Osteocyte (in vitro differentiated cells): ENCODE results near the gene SPATA2. TPM values are rescaled to one million over a fixed set of nuclear protein-coding genes. Genes with fewer than 3 reads are reported as not detected.

Experiments used
- DNase-seq: peaks from one replicate; pipeline ENCODE4 v3.0.0; 2021; ENCODE audit warnings: mixed read lengths; ENCODE audit not compliant: unreplicated experiment; ENCODE audit errors: extremely low spot score
- H3K27ac Mint-ChIP-seq: one replicate; pipeline ENCODE4 v1.8.0; 2021; ENCODE audit warnings: mild to moderate bottlenecking, mixed read lengths; ENCODE audit not compliant: unreplicated experiment
- H3K27me3 Mint-ChIP-seq: one replicate; pipeline ENCODE4 v1.8.0; 2021; ENCODE audit warnings: mixed read lengths; ENCODE audit not compliant: unreplicated experiment
- H3K36me3 Mint-ChIP-seq: one replicate; pipeline ENCODE4 v1.8.0; 2021; ENCODE audit warnings: mixed read lengths; ENCODE audit not compliant: unreplicated experiment
- H3K4me1 Mint-ChIP-seq: one replicate; pipeline ENCODE4 v1.8.0; 2021; ENCODE audit warnings: mixed read lengths; ENCODE audit not compliant: unreplicated experiment
- H3K4me3 Mint-ChIP-seq: one replicate; pipeline ENCODE4 v1.8.0; 2021; ENCODE audit warnings: mild to moderate bottlenecking, moderate library complexity, mixed read lengths; ENCODE audit not compliant: unreplicated experiment
- H3K9me3 Mint-ChIP-seq: one replicate; pipeline ENCODE4 v1.8.0; 2021; ENCODE audit warnings: mixed read lengths; ENCODE audit not compliant: unreplicated experiment
- CTCF ChIP-seq: fragments of 200-600 bp; sonication (generic); IDR thresholded peaks from 2 replicates; pipeline ENCODE4 v1.5.0; 2021; ENCODE audit warnings: antibody characterized with exemption, mild to moderate bottlenecking, moderate library complexity
- total RNA-seq: library from RNA; stranded (reverse); gene quantifications from 2 replicates; pipeline ENCODE4 v1.2.1, GENCODE V29; 2021

Gene SPATA2
- total RNA-seq, 1 donor from 2014 or later: 6.6 TPM

GRCh38 chr20:49894073-49894470, 21.3 kb downstream of the SPATA2 start:
- Mint-ChIP-seq H3K27me3 (no peaks in the 10 kb centered on the region), H3K36me3 (peaks cover 2% of the 10 kb centered on the region), H3K27ac (no peak overlapping the region), H3K9me3 (no peaks in the 10 kb centered on the region), H3K4me1 (peaks cover 28% of the 10 kb centered on the region), H3K4me3 (no peak overlapping the region)
- no peak for TF ChIP-seq CTCF
- DNase-seq: no peak

- H3K4me1 Mint-ChIP-seq: peaks cover 34% of the 10 kb centered on the region
These were observed 21.9 kb downstream of the SPATA2 start for GRCh38 chr20:49893242-49894072.

GRCh38 chr20:49892817-49893216, 22.5 kb downstream of the SPATA2 start:
- Mint-ChIP-seq H3K36me3 (peaks cover 2% of the 10 kb centered on the region), H3K27me3 (no peaks in the 10 kb centered on the region), H3K9me3 (no peaks in the 10 kb centered on the region), H3K4me3 (no peak overlapping the region), H3K27ac (no peak overlapping the region), H3K4me1 (peaks cover 41% of the 10 kb centered on the region)
- no peak for TF ChIP-seq CTCF
- no peak for DNase-seq

More at GRCh38 chr20:49893242-49894072, 21.9 kb downstream of the SPATA2 start:
- no peak for TF ChIP-seq CTCF
- Mint-ChIP-seq H3K4me3 (no peak overlapping the region), H3K36me3 (peaks cover 2% of the 10 kb centered on the region), H3K9me3 (no peaks in the 10 kb centered on the region), H3K27ac (no peak overlapping the region), H3K27me3 (no peaks in the 10 kb centered on the region)
- no peak for DNase-seq

GRCh38 chr20:49892260-49892659, 23.1 kb downstream of the SPATA2 start:
- Mint-ChIP-seq H3K27me3 (no peaks in the 10 kb centered on the region), H3K9me3 (no peaks in the 10 kb centered on the region), H3K4me3 (no peak overlapping the region), H3K4me1 (peaks cover 46% of the 10 kb centered on the region), H3K27ac (no peak overlapping the region), H3K36me3 (no peaks in the 10 kb centered on the region)
- no peak for TF ChIP-seq CTCF
- DNase-seq: no peak

- Mint-ChIP-seq H3K4me3 (no peak overlapping the region), H3K27ac (peak overlapping the region; percentile 23), H3K4me1 (peaks cover 53% of the 10 kb centered on the region), H3K27me3 (no peaks in the 10 kb centered on the region), H3K9me3 (no peaks in the 10 kb centered on the region), H3K36me3 (peaks cover 2% of the 10 kb centered on the region)
- no peak for DNase-seq
- TF ChIP-seq CTCF: no peak
These were observed 23.7 kb downstream of the SPATA2 start for GRCh38 chr20:49891476-49892110.
